Measurements from ENCODE around the gene GPR37L1.

GRCh38 chr1:202150602-202151001 is 27.9 kb downstream of the GPR37L1 start:
- TF ChIP-seq REST (IDR thresholded peaks at IDR 0.05; ENCODE audit: low read depth) (no peak), USF1 (IDR thresholded peaks at IDR 0.05) (no peak), MAX (IDR thresholded peaks at IDR 0.05) (no peak), YY1 (IDR thresholded peaks at IDR 0.05; ENCODE audit: low read depth) (no peak), EP300 (IDR thresholded peaks at IDR 0.05; ENCODE audit: borderline replicate concordance) (no peak), ZBTB7A (IDR thresholded peaks at IDR 0.05; ENCODE audit: low read depth) (no peak), TCF12 (IDR thresholded peaks at IDR 0.05; ENCODE audit: low read depth) (no peak)
